PC-3 (cell line): ENCODE data around the gene ADO. TPM values are rescaled to one million over a fixed set of nuclear protein-coding genes. Genes with fewer than 3 reads are reported as not detected.

Source experiments
- ATAC-seq: fragments of 200-7000 bp; cut with Tn5 transposase; 2 replicates; pipeline ENCODE4 v1.9.1; 2020; ENCODE audit warnings: mild to moderate bottlenecking, moderate library complexity
- BruUV-seq: library from RNA; stranded (reverse); fragments of 400-500 nt; replicated peaks from 2 replicates; lab custom pipeline; 2021; lab: Mats Ljungman, UMichigan
- CTCF ChIA-PET: fragments of 300-600 bp; sonication (Branson Sonifier 250); formaldehyde crosslinking; loops from one replicate; lab custom pipeline; 2022; ENCODE audit warnings: antibody characterized with exemption; lab: Charles Lee
- POLR2A ChIA-PET: fragments of 300-600 bp; sonication (Branson Sonifier 250); formaldehyde crosslinking; loops from one replicate; lab custom pipeline; 2022; ENCODE audit warnings: antibody characterized with exemption; ENCODE audit not compliant: unreplicated experiment; lab: Charles Lee
- DNase-seq: peaks from one replicate; pipeline ENCODE4 v3.0.0-alpha.2; 2015
- H2AFZ ChIP-seq: fragments of 300-600 bp; sonication (generic); 2 replicates; pipeline ENCODE4 v1.6.0; 2016; ENCODE audit warnings: antibody characterized with exemption, low read length
- H3F3A ChIP-seq: fragments of 300-600 bp; sonication (generic); one replicate; pipeline ENCODE4 v1.6.0; 2017; ENCODE audit warnings: antibody characterized with exemption, low read length, control low read depth, mild to moderate bottlenecking; ENCODE audit not compliant: unreplicated experiment
- H3K27ac ChIP-seq: fragments of 300-600 bp; sonication (generic); 2 replicates; pipeline ENCODE4 v1.5.1; 2016; ENCODE audit warnings: mild to moderate bottlenecking, low read length
- H3K27me3 ChIP-seq: fragments of 300-600 bp; sonication (generic); 2 replicates; pipeline ENCODE4 v1.6.1; 2016; ENCODE audit warnings: low read length, mixed read lengths
- H3K36me3 ChIP-seq: fragments of 300-600 bp; sonication (generic); 2 replicates; pipeline ENCODE4 v1.6.1; 2016; ENCODE audit warnings: low read depth, mixed run types, low read length, mixed read lengths
- H3K4me1 ChIP-seq: fragments of 300-600 bp; sonication (generic); 2 replicates; pipeline ENCODE4 v1.5.1; 2016; ENCODE audit warnings: low read length; ENCODE audit not compliant: insufficient read depth
- H3K4me2 ChIP-seq: fragments of 300-600 bp; sonication (generic); 2 replicates; pipeline ENCODE4 v1.6.0; 2016; ENCODE audit warnings: low read length
- H3K4me3 ChIP-seq: fragments of 300-600 bp; sonication (generic); 2 replicates; pipeline ENCODE4 v1.5.1; 2016; ENCODE audit warnings: mild to moderate bottlenecking, low read length, mixed read lengths
- H3K79me2 ChIP-seq: fragments of 300-600 bp; sonication (generic); 2 replicates; pipeline ENCODE4 v1.6.1; 2017; ENCODE audit warnings: low read length, mixed read lengths
- H3K9ac ChIP-seq: fragments of 300-600 bp; sonication (generic); 2 replicates; pipeline ENCODE4 v1.6.0; 2016; ENCODE audit warnings: mild to moderate bottlenecking, low read length
- H3K9me2 ChIP-seq: fragments of 300-600 bp; sonication (generic); replicated peaks from 2 replicates; pipeline ENCODE4 v1.6.1; 2016; ENCODE audit warnings: mixed run types, low read length, mixed read lengths
- H3K9me3 ChIP-seq: fragments of 300-600 bp; sonication (generic); 2 replicates; pipeline ENCODE4 v1.6.1; 2016; ENCODE audit warnings: low read length, mixed read lengths
- H4K20me1 ChIP-seq: fragments of 300-600 bp; sonication (generic); 2 replicates; pipeline ENCODE4 v1.6.1; 2016; ENCODE audit warnings: low read length, mixed read lengths
- EZH2 ChIP-seq: fragments of 300-600 bp; sonication (generic); IDR thresholded peaks from one replicate; pipeline ENCODE4 v1.6.1; 2017; ENCODE audit warnings: antibody characterized with exemption, mild to moderate bottlenecking, low read length; ENCODE audit not compliant: unreplicated experiment
- EZH2phosphoT487 ChIP-seq: fragments of 300-600 bp; sonication (generic); IDR thresholded peaks from 2 replicates; pipeline ENCODE4 v1.6.1; 2018; ENCODE audit warnings: mild to moderate bottlenecking, antibody characterized with exemption, low read length, borderline replicate concordance
- intact Hi-C: fragments of 100-400 bp; cut with micrococcal nuclease; formaldehyde crosslinking; loops from 2 replicates; pipeline ENCODE4 v1.9.0; 2023
- total RNA-seq: library from RNA; depleted of rRNA; stranded (reverse); fragments of >200 nt; gene quantifications from 2 replicates; pipeline ENCODE4 v1.2.3, GENCODE V29; 2014
- TF ChIP-seq, protein P1 (sequence below): fragments of 300-600 bp; sonication (generic); conservative IDR thresholded peaks from 2 replicates; pipeline ENCODE4 v1.5.1; 2017; ENCODE audit warnings: antibody characterized with exemption, low read depth, mild to moderate bottlenecking, low read length

ADO gene
- total RNA-seq, 1 experiment from 2014 or later, result 107 TPM

DNA sequence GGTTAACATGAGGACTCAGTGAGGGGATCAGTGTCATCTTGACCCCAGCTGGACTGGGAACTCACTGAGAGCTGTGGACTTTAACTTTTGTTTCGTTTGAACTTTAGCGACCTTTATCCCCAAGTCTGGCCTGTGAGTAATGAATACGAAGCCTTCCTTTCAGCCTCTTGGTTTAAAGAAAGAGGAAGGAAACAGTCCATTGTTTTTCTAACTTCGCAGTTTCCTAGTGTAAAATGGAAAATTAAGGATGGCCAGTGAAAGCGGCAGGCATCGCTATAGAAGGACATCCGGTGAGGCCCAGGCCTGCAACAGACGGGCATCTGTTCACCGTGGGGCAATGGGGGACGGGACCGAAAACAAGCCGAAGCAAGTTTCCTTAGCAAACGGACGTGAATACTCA is 44.1 kb upstream of the ADO start:
- CTCF ChIA-PET, result no interaction called here
- no peak overlapping the region for H2AFZ ChIP-seq
- no peak overlapping the region for H3K4me3 ChIP-seq
- no peaks in the 10 kb centered on the region for H3F3A ChIP-seq
- TF ChIP-seq, protein P1, sequence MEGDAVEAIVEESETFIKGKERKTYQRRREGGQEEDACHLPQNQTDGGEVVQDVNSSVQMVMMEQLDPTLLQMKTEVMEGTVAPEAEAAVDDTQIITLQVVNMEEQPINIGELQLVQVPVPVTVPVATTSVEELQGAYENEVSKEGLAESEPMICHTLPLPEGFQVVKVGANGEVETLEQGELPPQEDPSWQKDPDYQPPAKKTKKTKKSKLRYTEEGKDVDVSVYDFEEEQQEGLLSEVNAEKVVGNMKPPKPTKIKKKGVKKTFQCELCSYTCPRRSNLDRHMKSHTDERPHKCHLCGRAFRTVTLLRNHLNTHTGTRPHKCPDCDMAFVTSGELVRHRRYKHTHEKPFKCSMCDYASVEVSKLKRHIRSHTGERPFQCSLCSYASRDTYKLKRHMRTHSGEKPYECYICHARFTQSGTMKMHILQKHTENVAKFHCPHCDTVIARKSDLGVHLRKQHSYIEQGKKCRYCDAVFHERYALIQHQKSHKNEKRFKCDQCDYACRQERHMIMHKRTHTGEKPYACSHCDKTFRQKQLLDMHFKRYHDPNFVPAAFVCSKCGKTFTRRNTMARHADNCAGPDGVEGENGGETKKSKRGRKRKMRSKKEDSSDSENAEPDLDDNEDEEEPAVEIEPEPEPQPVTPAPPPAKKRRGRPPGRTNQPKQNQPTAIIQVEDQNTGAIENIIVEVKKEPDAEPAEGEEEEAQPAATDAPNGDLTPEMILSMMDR, result no peak
- TF ChIP-seq EZH2phosphoT487, result no peak
- TF ChIP-seq EZH2, result no peak
- BruUV-seq, result no TSS peak
- intact Hi-C loops, result no loop called here
- no peak overlapping the region for H3K27ac ChIP-seq
- H3K36me3 ChIP-seq, result no peaks in the 10 kb centered on the region
- no peak for ATAC-seq
- no peaks in the 10 kb centered on the region for H3K9me3 ChIP-seq
- H3K9me2 ChIP-seq, result peaks cover 9% of the 10 kb centered on the region; the same call in 1 of the 2 replicates
- H4K20me1 ChIP-seq, result no peaks in the 10 kb centered on the region
- no peaks in the 10 kb centered on the region for H3K27me3 ChIP-seq
- no peaks in the 10 kb centered on the region for H3K79me2 ChIP-seq
- DNase-seq, result no peak
- POLR2A ChIA-PET, result no interaction called here
- H3K4me1 ChIP-seq, result peaks cover 12% of the 10 kb centered on the region
- H3K9ac ChIP-seq, result no peak overlapping the region
- no peak overlapping the region for H3K4me2 ChIP-seq

DNA sequence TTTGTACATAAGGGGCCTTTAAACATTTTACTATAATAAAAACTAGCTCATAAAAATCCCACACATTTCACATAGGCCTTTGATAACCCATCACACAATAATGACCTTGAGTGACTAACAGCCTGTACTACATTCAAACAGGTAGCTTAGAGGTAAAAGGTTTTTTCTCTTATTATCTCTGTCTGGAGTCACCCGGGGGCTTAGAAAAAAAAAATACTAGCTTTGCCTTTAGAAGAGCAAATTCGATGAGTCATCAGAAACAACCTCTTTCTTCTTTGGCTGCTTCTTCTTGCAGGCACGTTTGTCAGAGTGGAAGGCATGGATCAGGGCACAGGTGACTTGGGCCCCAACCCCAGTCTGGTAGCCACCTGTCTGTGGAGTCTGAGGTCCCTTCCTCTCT is 43.4 kb upstream of the ADO start:
- Histone ChIP-seq H3K9me2 (peaks cover 4% of the 10 kb centered on the region; the same call in 1 of the 2 replicates), H3F3A (no peaks in the 10 kb centered on the region), H3K27ac (no peak overlapping the region), H4K20me1 (no peaks in the 10 kb centered on the region), H3K36me3 (no peaks in the 10 kb centered on the region), H3K4me1 (peaks cover 12% of the 10 kb centered on the region), H3K9ac (no peak overlapping the region), H3K4me3 (no peak overlapping the region), H3K27me3 (no peaks in the 10 kb centered on the region), H3K4me2 (peak overlapping the region; percentile 10; the same call in 1 of the 2 replicates), H3K9me3 (no peaks in the 10 kb centered on the region), H3K79me2 (no peaks in the 10 kb centered on the region), H2AFZ (0 out of 2 replicates have a peak overlapping the region, but pooled peaks have one; percentile 2)
- no TSS peak for BruUV-seq
- CTCF ChIA-PET, result interaction anchor here (0.6 kb wide), 1 partner anchor 57 kb away, joined by 10 read pairs; no protein-coding TSS in a partner anchor
- TF ChIP-seq, protein P1, result no peak
- TF ChIP-seq EZH2 (no peak), EZH2phosphoT487 (no peak)
- POLR2A ChIA-PET, result interaction anchor here (0.6 kb wide), 1 partner anchor 1442 kb away, joined by 4 read pairs; no protein-coding TSS in a partner anchor
- ATAC-seq, result peak; percentile 30
- peak; percentile 76 for DNase-seq
- intact Hi-C loops, result no loop called here

DNA sequence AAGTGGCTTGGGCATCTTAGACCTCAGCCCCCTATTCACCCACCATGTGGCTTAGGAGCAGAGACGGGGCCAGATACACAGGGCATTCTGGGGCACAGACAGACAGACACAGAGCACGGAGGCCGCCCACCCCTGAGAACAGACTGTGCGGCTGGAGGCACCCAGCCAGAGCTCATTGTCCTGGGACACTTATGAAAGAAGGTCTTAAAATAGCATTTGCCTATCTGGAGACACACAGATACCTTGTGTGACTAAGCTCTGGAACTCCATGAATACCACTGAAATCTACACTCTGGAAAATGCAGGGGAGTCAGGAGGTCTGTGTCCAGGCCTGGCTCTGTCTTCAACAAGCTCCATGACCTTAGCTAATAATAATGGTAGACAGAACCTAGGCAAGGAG is 41.4 kb upstream of the ADO start:
- POLR2A ChIA-PET, result no interaction called here
- intact Hi-C loops, result no loop called here
- CTCF ChIA-PET, result no interaction called here

More for the DNA sequence above, 41.4 kb upstream of the ADO start:
- no peak overlapping the region for H3K27ac ChIP-seq
- no peak overlapping the region for H2AFZ ChIP-seq
- no peaks in the 10 kb centered on the region for H4K20me1 ChIP-seq
- no peaks in the 10 kb centered on the region for H3K79me2 ChIP-seq
- H3K4me3 ChIP-seq, result no peak overlapping the region
- H3K36me3 ChIP-seq, result no peaks in the 10 kb centered on the region
- H3K4me2 ChIP-seq, result no peak overlapping the region
- DNase-seq (no peak), ATAC-seq (no peak)
- peaks cover 12% of the 10 kb centered on the region for H3K4me1 ChIP-seq
- H3K27me3 ChIP-seq, result no peaks in the 10 kb centered on the region
- H3K9ac ChIP-seq, result no peak overlapping the region
- TF ChIP-seq, protein P1, result no peak
- no peak for TF ChIP-seq EZH2phosphoT487
- TF ChIP-seq EZH2, result no peak
- peaks cover 3% of the 10 kb centered on the region; the same call in 1 of the 2 replicates for H3K9me2 ChIP-seq
- H3F3A ChIP-seq, result no peaks in the 10 kb centered on the region
- no TSS peak for BruUV-seq
- H3K9me3 ChIP-seq, result no peaks in the 10 kb centered on the region
